ENCODE measurements around the gene LSAMP.

The LSAMP gene

GRCh38 chr3:115928376-115928775 is 516.9 kb downstream of the LSAMP start:
- no peak for DNase-seq

- DNase-seq: no peak
These were observed 518.1 kb downstream of the LSAMP start for GRCh38 chr3:115927197-115927596.

GRCh38 chr3:115922681-115923347 is 522.5 kb downstream of the LSAMP start:
- DNase-seq: no peak

GRCh38 chr3:115921711-115922110 is 523.6 kb downstream of the LSAMP start:
- no peak for DNase-seq

- DNase-seq: no peak
These were observed 526.4 kb downstream of the LSAMP start for GRCh38 chr3:115918900-115919299.

GRCh38 chr3:115916866-115917265 is 528.4 kb downstream of the LSAMP start:
- no peak for DNase-seq

GRCh38 chr3:115915061-115915460 is 530.2 kb downstream of the LSAMP start:
- DNase-seq: no peak

- no peak for DNase-seq
These were observed 532.1 kb downstream of the LSAMP start for GRCh38 chr3:115913069-115913686.

GRCh38 chr3:115912372-115912771 is 532.9 kb downstream of the LSAMP start:
- no peak for DNase-seq

- no peak for DNase-seq
These were observed 539.4 kb downstream of the LSAMP start for GRCh38 chr3:115905871-115906270.

GRCh38 chr3:115903843-115904242 is 541.4 kb downstream of the LSAMP start:
- no peak for DNase-seq

- no peak for DNase-seq
These were observed 544.3 kb downstream of the LSAMP start for GRCh38 chr3:115901008-115901407.

GRCh38 chr3:115899535-115899934 is 545.8 kb downstream of the LSAMP start:
- DNase-seq: no peak

- no peak for DNase-seq
These were observed 546.5 kb downstream of the LSAMP start for GRCh38 chr3:115898656-115899410.

- DNase-seq: no peak
These were observed 554.2 kb downstream of the LSAMP start for GRCh38 chr3:115891006-115891636.

GRCh38 chr3:115890579-115890978 is 554.7 kb downstream of the LSAMP start:
- no peak for DNase-seq

- no peak for DNase-seq
These were observed 559.7 kb downstream of the LSAMP start for GRCh38 chr3:115885621-115886020.

GRCh38 chr3:115877615-115877899 is 567.7 kb downstream of the LSAMP start:
- no peak for DNase-seq

- DNase-seq: no peak
These were observed 568.2 kb downstream of the LSAMP start for GRCh38 chr3:115876876-115877614.

GRCh38 chr3:115875460-115875859 is 569.8 kb downstream of the LSAMP start:
- no peak for DNase-seq

- no peak for DNase-seq
These were observed 573.6 kb downstream of the LSAMP start for GRCh38 chr3:115871735-115872134.

- no peak for DNase-seq
These were observed 580.4 kb downstream of the LSAMP start for GRCh38 chr3:115864911-115865310.

- no peak for DNase-seq
These were observed 582.4 kb downstream of the LSAMP start for GRCh38 chr3:115862849-115863248.
